Sigmoid colon (tissue), 7 donors: Measurements from ENCODE around the gene PRSS2. TPM values are rescaled to one million over a fixed set of nuclear protein-coding genes. Genes with fewer than 3 reads are reported as not detected.
"Not testable (repeated sequence)": the region's sequence is repeated elsewhere in the genome, so short reads cannot be mapped to it uniquely, and the experiment has no call there.

Experiments
- DNase-seq: peaks from one replicate; pipeline ENCODE4 v3.0.0-alpha.2; 2019
- H3K27ac ChIP-seq, 4 donors: fragments of 200-600 bp; sonication (generic); one replicate each; pipeline ENCODE4 v1.5.1; 2016 to 2019; ENCODE audit warnings: mild to moderate bottlenecking in 1 of 4
- H3K27me3 ChIP-seq, 3 donors: fragments of 200-600 bp; sonication (generic); one replicate each; pipeline ENCODE4 v1.5.1; 2019; ENCODE audit warnings: mild to moderate bottlenecking in 1 of 3
- H3K36me3 ChIP-seq, 4 donors: fragments of 200-600 bp; sonication (generic); one replicate each; pipeline ENCODE4 v1.5.1; 2016 to 2019
- H3K4me1 ChIP-seq, 4 donors: fragments of 200-600 bp; sonication (generic); one replicate each; pipeline ENCODE4 v1.5.1; 2017 to 2019
- H3K4me3 ChIP-seq, 4 donors: fragments of 200-600 bp; sonication (generic); one replicate each; pipeline ENCODE4 v1.5.1; 2017 to 2019; ENCODE audit warnings: mild to moderate bottlenecking in 2 of 4, moderate library complexity in 1 of 4
- H3K9me3 ChIP-seq, 4 donors: fragments of 200-600 bp in 3 of 4; sonication (generic) in 3 of 4; one replicate each; pipeline versions ENCODE4 v1.5.1 to v1.6.1; 2013 to 2019
- CTCF ChIP-seq, 4 experiments: fragments of 450-650 bp in 3 of 4; fragments of 200-600 bp in 1 of 4; IDR thresholded peaks; one replicate each; pipeline ENCODE4 v1.5.1; 2016 to 2019; ENCODE audit warnings: antibody characterized with exemption in 4 of 4, mild to moderate bottlenecking in 3 of 4, moderate library complexity in 2 of 4
- EP300 ChIP-seq, 4 donors: sonication (generic); formaldehyde crosslinking; IDR thresholded peaks; one replicate each; pipeline ENCODE4 v1.6.1; 2017; ENCODE audit warnings: antibody characterized with exemption in 4 of 4
- POLR2A ChIP-seq, 2 donors: fragments of 450-650 bp; IDR thresholded peaks; one replicate each; pipeline ENCODE4 v1.6.1; 2016; ENCODE audit warnings: antibody characterized with exemption in 2 of 2, mild to moderate bottlenecking in 2 of 2, moderate library complexity in 2 of 2
- POLR2AphosphoS5 ChIP-seq, 4 donors: sonication (generic); formaldehyde crosslinking; IDR thresholded peaks; one replicate each; pipeline ENCODE4 v1.6.1; 2017; ENCODE audit warnings: antibody characterized with exemption in 4 of 4
- WGBS, 2 donors: extraction: QIAGEN DNeasy Blood & Tissue Kit; methylation state at CpG; one replicate each; pipeline ENCODE4 v1.1.7; 2013; 5-methylcytosine and 5-hydroxymethylcytosine counted together
- intact Hi-C: fragments of 100-400 bp; cut with DNase I; formaldehyde crosslinking; loops from one replicate; pipeline ENCODE4 v1.15.1; 2023
- polyA plus RNA-seq, 3 donors: library from polyadenylated mRNA; stranded (reverse); fragments of 200-250 nt; gene quantifications; one replicate each; pipeline ENCODE4 v1.2.3, GENCODE V29; 2013
- total RNA-seq, 4 donors: library from RNA; depleted of rRNA; stranded (reverse); fragments of >200 nt; gene quantifications; one replicate each; pipeline ENCODE4 v1.1.0, GENCODE V29; 2016
- donor health status: healthy with polysubstance abuse.
- donor health status: Bipolar disorder and iron deficiency.
- donor health status: healthy.

The PRSS2 gene
- total and polyA plus RNA-seq, 7 donors = 1.4 to 30.0 (median 3.0) TPM; not detected in 4

- no peak for DNase-seq
- no peaks in the 10 kb centered on the region for H3K4me1 ChIP-seq
- H3K27me3 ChIP-seq = no peaks in the 10 kb centered on the region
- H3K27ac ChIP-seq = no peak overlapping the region
- H3K9me3 ChIP-seq = no peaks in the 10 kb centered on the region
- no peaks in the 10 kb centered on the region for H3K36me3 ChIP-seq
- no peak overlapping the region for H3K4me3 ChIP-seq
- WGBS, 2 donors = 89 to 93% methylated on average over 1 of the region's 1 CpG
- intact Hi-C loops = no loop called here
- TF ChIP-seq POLR2A (IDR thresholded peaks at IDR 0.05) (no peak), EP300 (IDR thresholded peaks at IDR 0.05) (no peak), CTCF (IDR thresholded peaks at IDR 0.05) (no peak), POLR2AphosphoS5 (IDR thresholded peaks at IDR 0.05) (no peak)
These were observed 11.3 kb upstream of the PRSS2 start for GRCh38 chr7:142759433-142759832.

GRCh38 chr7:142760071-142760642, 10.6 kb upstream of the PRSS2 start:
- DNase-seq = no peak
- H3K27ac ChIP-seq = no peak overlapping the region
- H3K36me3 ChIP-seq = no peaks in the 10 kb centered on the region
- WGBS, 2 donors = 63 to 83% methylated on average over 5 of the region's 5 CpGs
- no peak for TF ChIP-seq CTCF (IDR thresholded peaks at IDR 0.05)
- no peak for TF ChIP-seq POLR2A (IDR thresholded peaks at IDR 0.05)
- TF ChIP-seq POLR2AphosphoS5 (IDR thresholded peaks at IDR 0.05) = no peak
- H3K4me1 ChIP-seq = no peaks in the 10 kb centered on the region
- H3K4me3 ChIP-seq = no peak overlapping the region
- no peaks in the 10 kb centered on the region for H3K9me3 ChIP-seq
- H3K27me3 ChIP-seq = no peaks in the 10 kb centered on the region
- intact Hi-C loops = no loop called here

- H3K4me1 ChIP-seq, H3K9me3 ChIP-seq, H3K27me3 ChIP-seq, H3K27ac ChIP-seq, DNase-seq, H3K4me3 ChIP-seq, H3K36me3 ChIP-seq, intact Hi-C loops: not testable (repeated sequence)
- WGBS, 2 donors = 83 to 94% methylated on average over 2 of the region's 2 CpGs
These were observed 9.2 kb upstream of the PRSS2 start for GRCh38 chr7:142761606-142762005.

- 78 to 96% methylated on average over 1 of the region's 1 CpG for WGBS, 2 donors
- intact Hi-C loops = no loop called here
- H3K36me3 ChIP-seq = no peaks in the 10 kb centered on the region
- H3K9me3 ChIP-seq = no peaks in the 10 kb centered on the region
- H3K27ac ChIP-seq = no peak overlapping the region
- no peaks in the 10 kb centered on the region for H3K27me3 ChIP-seq
- TF ChIP-seq EP300 (IDR thresholded peaks at IDR 0.05) (no peak), POLR2A (IDR thresholded peaks at IDR 0.05) (no peak)
- no peaks in the 10 kb centered on the region for H3K4me1 ChIP-seq
- DNase-seq = no peak
- no peak overlapping the region for H3K4me3 ChIP-seq
These were observed 8.7 kb upstream of the PRSS2 start for GRCh38 chr7:142762104-142762503.

- no peak for TF ChIP-seq POLR2AphosphoS5 (IDR thresholded peaks at IDR 0.05)
- no peak for TF ChIP-seq POLR2A (IDR thresholded peaks at IDR 0.05)
- TF ChIP-seq EP300 (IDR thresholded peaks at IDR 0.05) = no peak
- no peak for TF ChIP-seq CTCF (IDR thresholded peaks at IDR 0.05)
- H3K27me3 ChIP-seq = no peaks in the 10 kb centered on the region
- no peaks in the 10 kb centered on the region for H3K4me1 ChIP-seq
- H3K4me3 ChIP-seq = no peak overlapping the region
- 67 to 68% methylated on average over 3 of the region's 3 CpGs for WGBS, 2 donors
- H3K27ac ChIP-seq = no peak overlapping the region
- no peaks in the 10 kb centered on the region for H3K36me3 ChIP-seq
- DNase-seq = no peak
- no peaks in the 10 kb centered on the region for H3K9me3 ChIP-seq
- intact Hi-C loops = no loop called here
These were observed 3.3 kb upstream of the PRSS2 start for GRCh38 chr7:142767451-142767850.

- H3K36me3 ChIP-seq = no peaks in the 10 kb centered on the region
- 87 to 91% methylated on average over 1 of the region's 1 CpG for WGBS, 2 donors
- TF ChIP-seq POLR2AphosphoS5 (IDR thresholded peaks at IDR 0.05) (no peak), EP300 (IDR thresholded peaks at IDR 0.05) (no peak)
- no peak for DNase-seq
- no peak overlapping the region for H3K27ac ChIP-seq
- intact Hi-C loops = no loop called here
- H3K4me1 ChIP-seq = no peaks in the 10 kb centered on the region
- H3K4me3 ChIP-seq = no peak overlapping the region
- H3K9me3 ChIP-seq = no peaks in the 10 kb centered on the region
- H3K27me3 ChIP-seq = no peaks in the 10 kb centered on the region
These were observed 2.9 kb upstream of the PRSS2 start for GRCh38 chr7:142767861-142768260.

- H3K9me3 ChIP-seq, DNase-seq, H3K27me3 ChIP-seq, intact Hi-C loops, H3K27ac ChIP-seq, H3K4me3 ChIP-seq, H3K36me3 ChIP-seq, H3K4me1 ChIP-seq: not testable (repeated sequence)
- WGBS, 2 donors = 66 to 75% methylated on average over 3 of the region's 3 CpGs
These were observed 1.9 kb upstream of the PRSS2 start for GRCh38 chr7:142768885-142769284.
